GM18502 (cell line): Measurements from ENCODE around the gene IPO8.

ENCODE experiments used
- ATAC-seq: cut with Tn5 transposase; IDR thresholded peaks from one replicate; pipeline ENCODE4 v1.9.1; 2021; ENCODE audit warnings: mild to moderate bottlenecking; ENCODE audit not compliant: unreplicated experiment, poor library complexity

Gene IPO8

DNA sequence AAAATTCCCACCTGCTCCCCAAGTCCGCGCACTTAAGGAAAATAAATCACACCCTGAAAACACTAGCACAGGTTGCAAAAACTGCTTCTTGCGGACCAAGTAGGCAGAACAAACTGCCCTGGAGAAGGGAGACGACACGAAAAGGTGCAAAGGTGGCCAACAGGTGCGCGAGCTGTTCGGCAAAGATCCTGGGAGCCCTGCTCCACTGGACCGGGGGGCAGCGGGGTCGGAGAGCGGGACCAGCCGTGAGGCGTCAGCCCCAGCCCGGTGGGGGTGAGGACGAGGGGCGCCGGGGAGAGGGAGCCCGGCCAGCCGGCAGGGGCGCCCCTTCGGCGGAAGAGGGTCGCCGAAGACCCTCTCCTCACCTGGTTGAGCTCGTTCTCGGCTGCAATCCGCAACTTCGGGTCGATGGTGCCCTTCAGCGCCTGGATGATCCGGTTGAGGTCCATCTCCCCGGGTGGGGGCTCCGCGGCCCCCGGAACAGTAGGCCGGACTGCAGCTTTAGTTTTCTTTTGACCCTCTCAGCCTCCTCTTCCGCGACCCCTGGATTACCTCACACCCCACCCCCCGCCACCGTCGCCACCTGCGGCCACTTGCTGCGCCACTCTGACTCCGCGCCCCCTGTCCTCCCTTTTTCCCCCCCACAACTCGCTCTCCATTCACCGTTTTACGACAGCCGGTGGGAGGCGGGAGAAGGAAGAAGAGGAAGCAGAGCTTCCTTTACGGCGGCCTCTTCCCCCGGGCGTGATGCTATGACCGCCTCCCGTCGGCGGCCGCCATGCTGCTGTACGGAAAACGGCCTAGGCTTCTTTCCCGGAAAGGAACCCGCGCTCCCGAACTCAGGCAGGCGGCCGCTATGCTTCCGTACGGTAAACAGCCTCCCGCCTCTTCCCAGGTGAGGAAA, at the start of gene IPO8:
TSS of gene IPO8 (minus strand) at position 671 of the 904 bp plus-strand sequence. CDS start at position 449, 222 bp downstream.
- peak; percentile 85 for ATAC-seq

DNA sequence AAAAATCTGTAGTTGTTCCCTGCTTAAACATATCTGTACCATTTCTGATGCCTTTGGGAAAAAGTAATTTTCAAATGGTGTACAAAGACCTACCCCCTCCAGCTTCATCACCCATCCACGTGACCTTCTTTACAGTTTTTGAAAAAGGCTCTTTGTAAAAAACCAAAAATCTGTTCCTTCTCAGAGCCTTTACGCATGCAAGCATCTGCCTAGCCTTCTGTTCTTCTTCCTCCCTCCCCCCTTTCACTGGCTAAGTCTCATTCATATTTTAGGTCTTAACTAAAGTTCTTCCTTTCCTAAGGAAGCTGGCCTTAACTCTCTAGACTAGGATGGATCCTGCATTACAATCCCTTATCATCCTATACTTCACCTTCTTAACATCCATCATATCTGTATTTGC, 48.7 kb upstream of the IPO8 start:
- ATAC-seq: no peak

DNA sequence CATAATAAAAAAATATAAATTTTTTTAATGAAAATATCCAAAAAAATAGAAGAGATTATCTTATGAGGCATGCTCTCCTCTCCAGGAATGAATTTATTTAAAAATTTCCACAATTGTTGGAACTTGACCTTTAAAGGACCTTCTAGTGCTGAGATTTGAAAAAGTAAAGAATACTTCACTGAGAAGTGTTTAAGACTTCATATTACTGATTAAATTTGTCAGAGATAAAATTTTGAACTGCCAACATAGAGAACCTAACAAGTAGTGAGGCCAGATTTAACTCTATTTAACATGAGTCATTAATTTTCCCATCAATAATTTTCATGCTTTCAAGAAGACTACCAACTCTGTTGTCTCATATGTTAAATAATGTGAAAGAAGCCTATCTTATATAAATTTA, 44.6 kb upstream of the IPO8 start:
- ATAC-seq: no peak

DNA sequence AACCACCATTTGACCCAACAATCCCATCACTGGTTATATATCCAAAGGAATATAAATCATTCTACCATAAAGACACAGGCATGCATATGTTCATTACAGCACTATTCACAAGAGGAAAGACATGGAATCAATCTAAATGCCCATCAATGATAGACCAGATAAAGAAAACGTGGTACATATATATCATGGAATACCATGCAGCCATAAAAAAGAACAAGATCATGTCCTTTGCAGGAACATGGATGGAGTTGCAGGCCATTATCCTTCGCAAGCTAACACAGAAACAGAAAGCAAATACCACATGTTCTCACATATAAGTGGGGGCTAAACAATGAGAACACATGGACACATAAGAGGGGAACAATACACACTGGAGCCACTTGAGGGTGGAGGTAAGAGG, 43.4 kb upstream of the IPO8 start:
- ATAC-seq: no peak

DNA sequence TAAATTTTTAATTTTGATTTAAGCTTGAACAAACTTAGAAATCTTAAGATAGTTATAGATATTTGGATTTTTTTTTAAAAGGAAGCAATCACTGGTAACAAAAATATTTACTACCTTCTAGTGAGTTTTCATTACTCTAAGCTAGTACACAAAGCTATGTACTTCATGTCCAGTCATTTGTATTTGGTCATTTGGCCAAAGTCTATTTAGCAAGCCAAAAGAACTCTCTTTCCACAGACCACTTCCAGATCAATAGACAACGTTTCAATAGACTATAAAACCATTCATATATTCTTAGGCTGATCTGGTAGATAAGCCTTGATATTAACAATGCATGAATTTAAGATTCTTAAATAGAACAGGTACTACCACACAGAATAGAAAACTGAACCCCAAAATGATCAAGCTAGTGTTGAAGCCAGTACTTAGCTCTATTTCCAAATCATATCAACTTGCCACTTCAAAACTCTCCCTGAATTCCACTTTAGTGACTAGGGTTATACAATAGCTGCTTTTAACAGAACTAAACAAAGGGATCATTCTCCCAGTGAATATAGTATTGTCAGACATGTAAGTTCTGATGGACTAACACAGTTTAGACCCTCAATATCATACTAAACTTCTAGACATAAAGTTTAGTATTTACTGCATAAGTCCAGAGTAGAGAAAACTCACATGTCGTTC, 37.4 kb upstream of the IPO8 start:
- ATAC-seq: no peak

DNA sequence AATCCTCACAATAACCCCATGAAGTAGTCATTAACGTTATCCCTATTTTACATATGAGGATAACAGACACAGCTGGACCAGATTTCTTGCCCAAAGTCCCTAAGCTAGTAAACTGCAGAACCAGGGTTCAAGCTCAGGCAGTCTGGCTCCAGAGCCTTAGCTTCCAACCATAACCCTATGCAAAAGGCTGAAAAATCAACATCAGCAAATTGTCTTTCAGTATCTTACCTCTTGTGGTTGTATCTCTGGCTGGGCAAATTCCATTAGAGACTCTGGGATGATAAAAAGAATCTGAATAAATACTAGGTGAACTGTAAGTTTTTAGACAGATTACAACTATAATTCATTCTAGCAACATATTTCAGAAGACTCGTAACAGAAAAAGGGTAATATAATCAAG, 34.3 kb upstream of the IPO8 start:
- ATAC-seq: no peak

DNA sequence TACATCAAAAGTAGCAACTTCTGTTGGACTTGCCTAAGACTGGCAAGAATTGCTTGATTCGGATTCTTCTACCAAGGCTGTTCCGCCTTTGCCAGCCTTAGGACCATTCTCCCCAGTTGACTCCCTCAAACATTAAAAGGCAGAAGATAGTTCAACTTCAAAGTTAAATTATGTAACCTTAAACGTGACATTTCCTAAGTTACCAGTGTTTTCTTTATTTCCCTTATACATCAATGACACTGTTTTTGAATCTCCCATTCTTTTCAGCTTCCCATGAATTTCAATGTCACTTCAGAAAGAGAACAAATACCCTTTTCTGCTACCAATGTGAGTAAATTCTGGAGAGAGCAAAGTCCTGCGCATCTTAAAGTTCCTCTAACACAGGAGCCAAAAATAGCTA, 33.9 kb upstream of the IPO8 start:
- no peak for ATAC-seq

DNA sequence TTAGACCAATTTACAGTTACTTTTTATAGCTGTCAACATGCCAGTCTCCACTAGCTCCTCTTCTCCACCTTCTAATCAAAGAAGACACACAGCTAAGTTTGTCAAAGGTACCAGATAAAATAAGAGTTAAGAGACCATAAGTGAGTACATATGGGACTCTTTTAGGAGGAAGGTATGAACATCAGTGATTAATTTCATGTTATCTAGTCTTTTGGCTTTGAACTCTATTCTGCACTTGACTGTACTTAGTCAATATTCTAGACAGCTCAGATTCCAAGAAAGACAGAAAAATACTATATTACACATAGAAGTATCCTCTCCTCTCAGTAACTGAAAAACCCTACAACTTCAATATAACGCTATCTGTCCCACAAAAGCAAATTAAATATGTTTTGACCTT, 31.0 kb upstream of the IPO8 start:
- no peak for ATAC-seq

DNA sequence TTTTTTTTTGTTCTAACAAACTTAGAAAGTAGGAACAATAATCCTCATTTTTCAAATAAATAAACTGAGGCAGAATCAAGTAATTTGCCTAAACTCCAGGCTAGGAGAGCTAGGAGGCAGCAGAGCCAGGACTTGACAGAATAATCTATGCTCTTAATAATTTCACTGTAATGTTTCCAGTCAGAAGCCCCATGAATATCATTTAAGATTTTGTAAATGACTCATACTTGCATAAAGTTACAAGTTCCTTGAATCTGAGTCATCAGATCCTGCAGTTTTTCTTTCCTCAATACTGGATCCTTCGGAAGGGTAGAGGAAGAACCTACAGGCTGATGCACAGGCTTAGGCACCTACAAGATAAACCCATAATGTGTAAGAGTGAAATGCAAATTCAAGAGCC, 30.1 kb upstream of the IPO8 start:
- ATAC-seq: no peak

DNA sequence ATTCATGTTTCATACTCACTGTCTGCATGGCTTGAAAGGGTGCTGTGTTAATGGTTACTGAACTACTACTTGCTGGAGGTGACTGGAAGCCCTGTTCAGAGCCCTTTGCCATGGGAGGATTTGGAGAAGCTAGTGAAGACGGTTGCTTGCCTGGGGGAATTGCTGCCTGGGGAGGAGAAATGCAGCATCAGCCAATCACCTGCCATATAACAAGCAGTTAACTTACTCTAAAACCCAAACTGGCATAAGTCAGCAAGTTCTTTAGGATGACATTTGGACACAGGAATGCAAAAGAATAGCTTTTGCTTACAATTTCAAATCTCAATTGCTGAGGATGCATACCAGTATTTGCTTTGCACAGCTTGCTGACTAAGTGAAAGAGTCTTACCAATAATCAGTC, 23.4 kb upstream of the IPO8 start:
- no peak for ATAC-seq

DNA sequence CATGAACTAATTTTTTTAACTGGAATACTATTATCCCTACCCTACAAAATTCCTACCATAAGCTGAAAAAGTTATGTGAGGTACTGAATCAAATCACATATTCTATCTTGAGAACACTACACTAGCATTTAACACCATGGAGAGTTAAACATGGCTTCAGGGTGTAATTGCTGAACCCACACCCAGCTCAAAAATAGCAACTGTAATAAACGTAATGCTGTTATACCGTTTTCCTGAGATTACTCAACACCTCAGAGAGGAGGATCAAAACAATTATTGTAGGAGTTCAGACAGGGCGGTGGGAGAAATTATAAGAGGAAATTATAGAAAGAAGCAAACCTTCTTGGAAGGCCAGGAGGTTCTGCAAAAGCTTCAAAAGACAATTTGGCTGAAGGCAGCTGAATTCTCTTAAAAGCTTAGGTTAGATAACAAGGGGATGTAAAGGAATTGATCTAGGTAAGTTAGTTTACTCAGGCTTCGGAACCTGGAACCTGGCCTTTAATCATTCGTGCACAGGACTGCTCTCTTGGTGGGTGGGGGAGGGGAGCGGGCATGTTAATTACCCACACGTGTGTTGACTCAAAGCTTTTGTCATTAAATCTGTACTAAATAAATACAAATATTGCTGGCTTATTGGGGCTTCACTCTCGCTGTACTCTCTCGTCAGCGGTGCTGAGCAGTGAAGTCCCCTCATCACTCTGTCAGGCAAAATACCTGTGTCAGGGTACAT, 12.1 kb upstream of the IPO8 start:
- no peak for ATAC-seq

DNA sequence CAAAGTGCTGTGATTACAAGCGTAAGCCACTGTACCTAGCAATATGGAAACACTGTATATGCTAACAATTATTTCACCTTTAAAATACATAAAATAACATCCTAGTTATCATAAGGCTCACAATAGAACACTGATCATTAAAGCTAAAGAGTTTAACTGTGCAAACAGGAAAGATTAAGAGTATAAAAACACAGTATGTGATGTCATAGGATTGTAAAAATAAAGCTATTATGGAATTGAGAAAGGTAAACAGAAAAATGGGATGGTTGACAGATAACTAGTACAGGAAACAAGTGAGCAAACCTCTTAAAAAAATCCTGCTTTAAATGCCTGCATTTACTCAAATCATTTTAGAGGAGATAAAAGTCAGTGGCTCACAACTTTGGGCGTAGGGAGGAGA, 10.8 kb upstream of the IPO8 start:
- ATAC-seq: no peak

DNA sequence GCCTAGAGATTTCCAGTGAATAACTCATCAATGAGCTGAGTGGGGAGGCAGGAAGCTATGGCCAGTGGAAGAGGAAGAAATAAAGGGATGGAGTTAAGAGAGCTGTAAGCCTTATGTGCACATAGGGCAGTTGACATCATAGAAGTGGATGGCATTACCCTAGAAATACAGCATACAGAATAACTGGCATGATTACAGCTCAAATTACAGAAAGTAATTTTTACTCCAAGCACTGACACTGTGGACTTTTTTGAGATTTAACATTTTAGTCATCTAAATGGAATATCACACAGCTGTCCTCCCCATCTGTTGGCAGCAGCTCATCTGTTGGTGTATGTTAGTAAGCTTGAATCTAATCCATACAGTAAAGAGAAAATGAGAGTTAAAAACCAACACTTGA, 5.4 kb upstream of the IPO8 start:
- no peak for ATAC-seq

DNA sequence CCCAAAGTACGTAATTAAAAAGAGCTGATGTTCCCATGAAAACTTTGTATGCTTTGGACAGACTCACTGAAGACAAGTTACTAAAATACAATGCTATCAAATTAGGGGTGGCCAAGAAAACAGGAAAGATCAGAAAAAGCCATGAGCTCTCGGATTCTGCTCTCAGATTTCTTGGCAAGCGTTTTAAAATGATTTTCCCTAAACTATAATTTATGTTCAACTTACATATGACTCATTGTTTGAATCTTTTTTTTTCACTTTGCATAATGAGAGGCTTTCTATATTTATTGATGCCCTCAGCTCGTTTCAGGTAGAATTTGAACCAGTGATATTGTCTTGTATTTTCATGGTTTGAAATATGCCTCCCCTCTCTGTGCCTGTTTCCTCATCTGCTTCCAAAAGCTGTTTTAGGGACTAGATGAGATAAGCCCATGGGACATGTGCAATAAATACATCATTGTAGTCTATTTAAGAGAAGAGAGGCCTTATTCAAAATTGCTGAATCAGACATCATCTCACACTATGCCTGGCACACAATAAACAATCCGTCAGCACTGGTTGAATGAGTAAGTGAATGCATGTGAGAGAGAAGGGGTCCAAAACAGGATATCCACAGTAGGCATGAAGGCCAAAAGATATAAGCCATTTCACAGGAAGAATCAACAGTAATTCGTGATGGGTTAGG, 4.7 kb upstream of the IPO8 start:
- ATAC-seq: no peak

DNA sequence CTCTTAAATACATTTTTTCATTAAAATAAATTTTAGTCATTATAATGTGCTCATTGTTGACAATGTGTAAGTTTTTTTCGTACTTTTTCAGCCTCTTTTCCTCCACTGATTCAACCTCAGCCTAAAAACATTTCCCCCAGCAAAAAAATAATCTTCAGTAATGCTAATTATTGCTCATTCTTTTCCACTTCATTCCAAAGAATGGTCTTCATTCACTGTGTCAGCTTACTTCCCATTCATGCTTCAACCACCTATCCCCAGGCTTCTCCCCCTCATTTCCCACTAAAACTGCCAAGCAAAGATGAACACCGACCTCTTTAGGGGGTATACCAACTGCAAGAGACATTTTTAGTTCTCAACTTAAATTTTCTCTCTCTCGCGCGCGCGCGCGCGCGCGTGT, 2.7 kb upstream of the IPO8 start:
- no peak for ATAC-seq

DNA sequence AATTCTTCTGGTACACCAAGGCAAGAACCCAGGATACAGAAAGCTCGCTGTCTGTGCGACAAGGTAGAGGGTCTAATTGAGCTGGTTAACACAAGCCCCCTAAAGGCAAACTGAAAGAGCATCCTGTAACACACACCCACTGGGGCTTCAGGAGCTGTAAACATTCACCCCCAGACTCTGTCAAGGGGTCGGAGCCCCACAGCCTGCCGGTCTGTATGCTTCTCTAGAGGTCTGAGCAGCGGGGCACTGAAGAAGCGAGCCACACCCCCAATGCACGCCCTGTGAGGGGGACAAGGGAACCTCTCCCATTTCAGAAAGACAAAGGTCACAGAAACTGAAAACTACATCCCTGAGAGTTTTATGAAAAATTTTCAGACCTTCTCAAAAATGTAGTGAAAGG, 1.3 kb upstream of the IPO8 start:
- ATAC-seq: no peak

DNA sequence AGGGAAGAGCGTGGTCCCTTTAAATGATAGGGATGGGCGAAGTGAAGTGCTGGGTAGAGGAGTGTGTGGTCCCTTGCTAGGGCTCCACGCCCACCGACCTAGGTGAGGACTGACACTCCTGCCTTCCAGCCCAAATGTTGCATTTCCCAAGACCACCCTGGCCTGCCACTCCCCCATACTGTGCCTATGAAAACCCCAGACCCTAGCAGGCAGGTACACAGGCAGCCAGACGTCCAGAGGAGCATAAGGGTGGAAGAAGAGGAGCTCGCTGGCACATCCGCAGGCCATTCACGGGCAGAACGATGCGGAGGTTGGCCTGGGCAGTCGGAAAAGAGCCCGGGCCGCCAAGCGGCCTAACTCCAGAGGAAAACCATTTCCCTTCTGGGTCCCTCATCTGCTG, 817 bp upstream of the IPO8 start:
- no peak for ATAC-seq

DNA sequence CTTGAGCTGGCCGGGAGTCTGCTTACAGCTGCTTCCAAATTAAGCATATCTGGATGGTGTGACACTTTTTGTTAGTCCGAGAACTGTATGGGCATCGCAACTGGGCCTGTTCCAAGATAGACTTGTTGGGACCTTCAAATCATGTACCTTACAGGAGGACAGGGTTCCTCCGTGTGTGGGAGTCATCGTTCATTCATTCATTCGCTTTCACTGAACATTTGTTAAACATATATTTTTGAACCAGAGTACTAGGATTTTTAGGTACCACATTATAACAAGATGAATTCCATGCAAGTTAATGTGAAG, 387 bp upstream of the IPO8 start:
- peak; percentile 44 for ATAC-seq

DNA sequence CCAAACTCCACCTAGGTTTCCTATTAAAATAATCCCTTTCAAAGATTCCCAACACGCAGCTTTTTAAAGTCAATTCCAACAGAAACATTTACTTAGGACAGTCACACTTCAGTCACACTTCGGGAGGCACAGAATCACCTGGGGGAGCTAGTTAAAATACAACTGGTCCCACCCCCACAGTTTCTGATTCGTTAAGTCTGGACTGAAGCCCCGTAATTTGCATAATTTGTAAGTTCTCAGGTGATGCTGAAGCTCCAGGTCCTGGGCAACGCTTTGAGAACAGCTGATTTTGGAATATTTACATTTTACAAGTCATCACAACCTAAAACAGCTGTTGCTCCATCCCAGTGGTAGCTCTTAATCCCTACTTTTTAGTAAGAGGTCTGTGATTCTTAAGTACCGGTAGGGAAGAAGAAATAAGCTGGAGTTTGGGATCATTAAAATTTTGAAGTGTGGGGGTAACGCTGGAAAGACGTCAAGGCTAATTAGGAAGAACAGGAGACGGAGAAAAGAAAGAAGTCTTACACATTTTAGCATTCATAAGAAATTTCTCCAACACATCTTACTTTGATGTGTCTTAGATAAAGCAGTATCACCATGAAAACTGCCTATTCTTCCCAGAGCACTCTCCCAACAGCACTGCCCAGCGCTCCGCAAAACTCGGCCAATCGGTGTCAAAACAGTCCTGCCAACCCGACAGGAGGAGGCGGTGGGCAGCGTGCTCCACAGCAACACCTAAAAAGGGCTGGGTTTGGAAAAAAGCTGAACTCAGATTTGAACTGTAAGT, 1.1 kb downstream of the IPO8 start:
- peak; percentile 30 for ATAC-seq

DNA sequence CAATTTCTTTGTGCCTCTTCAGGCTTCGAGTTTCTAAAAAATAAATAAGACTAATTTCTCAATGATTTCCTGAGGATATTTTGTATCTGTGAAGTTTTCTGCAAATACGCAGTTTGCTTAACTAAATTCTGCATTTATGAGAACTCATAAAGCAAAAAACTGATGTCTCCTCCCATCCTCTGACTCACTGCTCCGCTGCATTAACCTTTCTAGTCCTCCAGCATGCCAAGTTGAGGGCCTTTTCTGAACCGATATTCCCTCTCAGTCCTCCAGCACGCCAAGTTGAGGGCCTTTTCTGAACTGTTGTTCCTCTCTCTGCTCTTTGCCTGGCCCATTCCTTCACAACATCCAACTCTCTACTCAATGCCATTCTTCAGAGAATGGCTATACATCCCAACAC, 3.2 kb downstream of the IPO8 start:
- no peak for ATAC-seq
